ENCODE results near the gene PTGDR.

PTGDR gene, protein sequence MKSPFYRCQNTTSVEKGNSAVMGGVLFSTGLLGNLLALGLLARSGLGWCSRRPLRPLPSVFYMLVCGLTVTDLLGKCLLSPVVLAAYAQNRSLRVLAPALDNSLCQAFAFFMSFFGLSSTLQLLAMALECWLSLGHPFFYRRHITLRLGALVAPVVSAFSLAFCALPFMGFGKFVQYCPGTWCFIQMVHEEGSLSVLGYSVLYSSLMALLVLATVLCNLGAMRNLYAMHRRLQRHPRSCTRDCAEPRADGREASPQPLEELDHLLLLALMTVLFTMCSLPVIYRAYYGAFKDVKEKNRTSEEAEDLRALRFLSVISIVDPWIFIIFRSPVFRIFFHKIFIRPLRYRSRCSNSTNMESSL

GRCh38 chr14:52267501-52268278 is at the start of gene PTGDR:
PTGDR (plus strand) TSS chr14:52267698; CDS start chr14:52267815, 117 bp downstream.
- DNase-seq (ENCODE audit: low read depth, low spot score), result peak; percentile 63

DNA sequence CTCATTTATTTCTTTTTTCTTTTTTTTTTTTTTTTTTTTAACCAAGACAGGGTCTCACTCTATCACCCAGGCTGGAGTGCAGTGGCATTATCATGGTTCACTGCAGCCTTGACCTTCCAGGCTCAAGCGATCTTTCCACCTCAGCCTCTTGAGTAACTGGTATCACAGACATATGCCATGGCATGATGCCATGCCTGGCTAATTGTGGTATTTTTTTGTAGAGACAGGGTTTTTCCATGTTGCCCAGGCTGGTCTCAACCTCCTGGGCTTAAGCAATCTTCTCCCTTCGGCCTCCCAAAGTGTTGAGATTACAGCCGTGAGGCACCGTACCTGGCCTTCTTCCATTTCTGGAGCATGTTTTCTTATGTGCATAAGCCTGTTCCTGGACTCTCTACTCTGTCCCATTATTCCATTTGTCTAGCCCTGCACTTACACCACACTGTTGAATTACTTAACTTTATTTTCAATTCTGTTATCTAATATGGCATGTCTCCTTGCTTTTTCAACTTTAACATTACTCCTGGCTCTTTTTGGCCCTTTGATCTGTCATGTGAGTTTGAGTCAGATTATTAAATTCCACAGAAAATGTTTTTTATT is 47.9 kb upstream of the PTGDR start:
- no peak for DNase-seq (ENCODE audit: low read depth, low spot score)

DNA sequence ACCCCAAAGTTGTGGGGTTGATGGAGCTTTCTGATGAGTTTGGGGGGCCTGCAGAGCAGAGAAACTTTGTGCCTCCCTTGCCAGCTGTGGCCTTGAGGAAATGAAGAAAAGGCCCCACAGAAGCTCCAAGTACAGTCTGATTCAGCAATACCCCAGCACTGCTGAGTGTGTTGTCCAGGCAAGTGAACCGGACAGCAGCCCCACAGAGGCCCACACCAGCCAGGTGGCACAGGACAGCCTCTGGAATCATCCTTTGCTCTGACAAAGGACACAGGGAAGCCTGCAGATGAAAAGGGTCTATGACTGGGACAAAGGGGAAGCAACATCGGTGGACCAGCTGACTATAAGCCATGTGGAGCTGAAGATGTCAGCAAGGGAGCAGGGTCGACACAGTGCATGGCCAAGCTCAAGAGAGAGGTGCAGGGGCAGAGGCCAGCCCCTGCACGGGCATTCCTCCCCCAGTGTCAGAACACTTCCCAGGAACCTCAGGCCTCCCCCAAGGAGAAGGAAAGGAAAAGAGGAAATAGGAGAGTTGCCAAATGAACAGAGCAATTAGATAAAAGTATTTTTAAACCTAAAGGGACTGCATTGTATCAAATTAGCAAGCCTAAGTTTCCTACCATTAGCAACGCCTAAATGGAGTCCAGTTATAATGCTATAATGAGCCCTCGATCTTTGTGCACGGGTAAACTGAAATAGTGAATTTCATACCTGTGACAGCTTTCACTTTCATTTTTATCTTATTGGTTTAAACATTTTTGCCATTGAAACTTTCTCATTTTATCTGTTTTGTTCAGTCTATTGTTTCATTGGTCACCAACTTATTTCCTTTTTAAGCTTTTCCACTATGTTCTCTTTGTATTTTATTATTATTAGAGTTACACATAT is 46.3 kb upstream of the PTGDR start:
- DNase-seq (ENCODE audit: low read depth, low spot score), result no peak

DNA sequence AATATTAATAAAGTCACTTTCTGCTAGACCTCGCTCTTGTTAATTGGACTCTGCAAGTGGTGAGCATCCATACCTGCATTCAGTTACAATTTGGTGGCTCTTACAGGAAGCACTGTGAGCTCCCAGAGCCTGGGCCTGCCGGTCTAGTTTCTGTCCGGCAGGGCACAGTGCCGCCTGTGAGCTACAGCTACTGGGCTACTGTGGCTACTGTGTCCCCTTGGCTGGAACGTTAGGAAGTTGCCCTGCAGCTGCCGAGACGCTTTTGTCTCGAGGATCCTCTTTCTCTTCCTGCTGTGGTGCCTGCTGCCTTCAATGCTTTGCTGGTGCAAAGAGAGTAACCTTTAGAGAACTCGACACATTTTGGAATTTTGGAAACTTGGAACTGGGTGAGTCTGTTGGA is 44.6 kb upstream of the PTGDR start:
- DNase-seq (ENCODE audit: low read depth, low spot score), result peak; percentile 22

DNA sequence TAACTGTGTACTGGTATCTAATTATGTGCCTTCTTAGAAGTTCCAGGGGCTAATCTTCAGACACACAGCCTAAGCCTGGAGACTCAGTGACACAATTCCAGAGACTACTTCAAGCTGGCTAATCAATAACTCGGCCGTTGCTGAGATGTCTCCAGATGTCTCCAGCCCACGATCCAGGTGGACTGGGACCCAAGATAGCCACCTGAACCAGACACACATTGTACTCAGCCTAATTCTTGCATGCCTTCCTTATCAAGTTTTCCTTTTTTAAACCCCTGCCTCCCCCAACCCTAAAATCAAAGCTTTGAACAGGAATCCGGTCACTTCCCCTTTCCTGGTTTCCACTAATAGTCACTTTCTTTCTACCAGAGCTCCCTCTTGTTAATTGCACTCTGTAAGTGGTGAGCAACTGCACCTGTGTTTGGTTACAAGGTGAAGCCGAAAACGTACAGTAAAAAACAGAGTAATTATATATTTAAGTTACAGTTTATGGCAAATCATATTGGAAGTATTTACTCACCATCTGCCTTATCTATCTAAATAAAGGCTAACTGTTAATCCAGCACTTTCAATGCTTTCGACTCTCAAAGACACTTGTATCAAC is 39.8 kb upstream of the PTGDR start:
- DNase-seq (ENCODE audit: low read depth, low spot score), result no peak

DNA sequence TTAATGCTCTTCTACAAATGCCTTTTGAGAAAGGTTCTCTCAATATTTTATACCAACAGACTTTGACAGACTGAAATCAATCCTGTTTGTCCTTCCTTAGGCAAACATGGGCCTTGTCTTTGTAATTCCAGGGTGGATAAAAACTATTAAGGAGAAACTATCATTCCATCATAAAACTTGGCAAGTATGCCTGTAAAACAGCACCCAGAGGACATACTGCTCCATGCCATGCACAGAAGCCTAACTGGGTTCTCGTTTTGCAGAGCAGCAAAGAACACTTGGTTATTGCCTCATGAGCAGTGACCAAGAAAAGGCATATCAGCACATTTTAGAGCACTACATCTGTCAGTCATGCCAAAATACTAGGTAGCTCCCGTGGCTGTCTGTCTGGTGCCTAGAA is 33.8 kb upstream of the PTGDR start:
- DNase-seq (ENCODE audit: low read depth, low spot score), result no peak

GRCh38 chr14:52235434-52235833 is 32.1 kb upstream of the PTGDR start:
- DNase-seq (ENCODE audit: low read depth, low spot score), result no peak

DNA sequence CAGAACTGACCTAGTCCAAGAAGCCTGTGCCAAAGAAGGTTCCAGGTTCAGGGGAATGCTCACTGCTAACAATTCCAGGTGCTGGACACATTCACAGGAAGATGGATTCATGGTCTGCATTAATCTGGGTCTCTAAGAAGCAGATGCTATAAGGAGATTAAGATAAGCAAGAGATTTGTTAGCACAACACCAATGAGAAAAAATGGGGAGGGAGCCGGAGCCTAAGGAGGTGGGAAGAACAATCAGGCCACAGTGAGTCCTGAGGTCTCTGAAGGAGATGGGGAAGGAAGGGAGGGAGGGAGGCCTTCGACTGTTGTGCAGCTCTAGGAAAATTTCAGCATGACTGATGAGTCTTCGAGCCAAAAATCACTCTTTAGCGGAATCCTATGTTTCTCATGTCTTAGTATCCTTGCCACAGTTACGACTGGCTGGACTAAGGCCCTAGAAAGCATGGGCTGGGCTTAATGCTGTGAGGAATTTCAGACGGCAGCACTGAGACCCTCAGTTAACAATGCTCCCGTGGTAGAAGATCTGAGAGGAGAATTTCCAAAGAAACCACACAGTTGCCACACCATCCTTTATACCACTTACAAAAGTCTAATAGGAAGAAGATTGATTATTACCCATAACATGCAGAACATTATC is 31.5 kb upstream of the PTGDR start:
- DNase-seq (ENCODE audit: low read depth, low spot score), result no peak

DNA sequence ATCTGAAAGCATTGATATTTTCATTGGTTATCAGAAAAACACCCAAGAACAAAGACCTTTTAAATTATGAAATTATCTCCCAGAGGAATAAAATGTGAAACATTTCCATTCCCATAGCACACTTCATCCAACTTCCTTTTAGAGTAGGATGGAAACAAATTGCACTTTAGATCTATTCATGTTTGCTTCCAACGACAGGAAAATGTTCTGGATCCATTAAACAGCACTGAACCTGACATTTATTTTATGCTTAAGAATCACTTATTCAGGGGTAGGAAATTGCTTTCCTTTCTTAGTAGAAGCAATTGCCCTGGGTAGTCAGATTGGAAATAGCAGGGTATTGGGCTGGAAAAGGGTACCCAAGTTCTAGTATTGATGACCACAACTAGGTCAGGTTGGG is 28.8 kb upstream of the PTGDR start:
- no peak for DNase-seq (ENCODE audit: low read depth, low spot score)

DNA sequence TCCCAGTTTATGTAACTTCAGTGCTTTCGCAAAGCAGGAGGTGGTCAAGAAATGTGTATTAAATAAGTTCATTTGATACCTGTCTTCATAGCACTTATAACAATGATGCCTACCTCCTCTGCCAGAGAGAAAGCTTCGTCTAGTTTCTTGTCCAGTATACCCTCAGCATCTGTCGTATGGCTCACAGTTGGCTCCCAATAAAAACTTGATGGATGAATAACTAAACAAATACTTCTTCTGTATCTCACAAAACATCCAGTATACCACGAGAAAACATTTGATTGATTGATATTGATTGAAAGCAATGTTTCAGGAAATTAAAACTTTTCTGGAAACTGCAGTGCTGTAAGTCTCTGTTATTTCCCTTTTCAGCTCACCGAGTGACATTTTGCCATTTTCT is 26.9 kb upstream of the PTGDR start:
- no peak for DNase-seq (ENCODE audit: low read depth, low spot score)

DNA sequence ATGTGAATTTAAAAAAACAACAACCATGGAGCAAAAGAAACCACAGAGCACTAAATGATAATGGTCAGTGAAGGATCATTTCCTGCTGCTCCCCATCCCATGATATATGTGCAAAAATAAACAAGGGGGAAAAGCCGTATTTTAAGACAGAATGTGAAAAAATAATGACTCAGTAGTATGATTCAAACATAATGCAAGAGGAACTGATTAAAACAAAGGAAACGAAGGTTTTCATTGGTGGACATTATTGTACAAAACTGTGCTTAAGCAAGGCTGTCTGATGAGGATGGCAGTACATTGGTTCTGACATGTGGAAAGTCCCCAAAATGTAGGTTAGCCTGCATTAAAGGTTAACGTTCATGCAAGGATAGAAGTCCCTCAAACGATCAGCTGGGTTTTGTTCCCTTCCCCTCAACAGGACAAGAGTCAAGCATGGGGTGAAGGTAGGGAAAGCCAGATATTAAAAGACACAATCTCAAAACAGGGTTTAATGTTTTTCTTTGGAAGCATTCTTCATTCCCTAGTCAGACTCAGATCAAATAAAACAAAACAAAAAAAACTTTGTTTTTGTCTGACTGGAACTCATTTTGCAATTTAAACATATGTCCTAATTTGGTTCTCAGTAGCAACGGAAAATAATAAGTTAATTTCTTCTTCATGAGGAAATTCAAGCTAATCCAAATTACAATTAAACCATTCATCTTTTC is 26.3 kb upstream of the PTGDR start:
- DNase-seq (ENCODE audit: low read depth, low spot score), result no peak

- DNase-seq (ENCODE audit: low read depth, low spot score), result no peak
Measured at GRCh38 chr14:52244328-52244727, 23.2 kb upstream of the PTGDR start.

GRCh38 chr14:52244997-52245396 is 22.5 kb upstream of the PTGDR start:
- DNase-seq (ENCODE audit: low read depth, low spot score), result no peak

GRCh38 chr14:52248057-52248456 is 19.4 kb upstream of the PTGDR start:
- no peak for DNase-seq (ENCODE audit: low read depth, low spot score)

- DNase-seq (ENCODE audit: low read depth, low spot score), result no peak
Measured at GRCh38 chr14:52251724-52252123, 15.8 kb upstream of the PTGDR start.

- DNase-seq (ENCODE audit: low read depth, low spot score), result no peak
Measured at GRCh38 chr14:52253503-52253902, 14.0 kb upstream of the PTGDR start.

DNA sequence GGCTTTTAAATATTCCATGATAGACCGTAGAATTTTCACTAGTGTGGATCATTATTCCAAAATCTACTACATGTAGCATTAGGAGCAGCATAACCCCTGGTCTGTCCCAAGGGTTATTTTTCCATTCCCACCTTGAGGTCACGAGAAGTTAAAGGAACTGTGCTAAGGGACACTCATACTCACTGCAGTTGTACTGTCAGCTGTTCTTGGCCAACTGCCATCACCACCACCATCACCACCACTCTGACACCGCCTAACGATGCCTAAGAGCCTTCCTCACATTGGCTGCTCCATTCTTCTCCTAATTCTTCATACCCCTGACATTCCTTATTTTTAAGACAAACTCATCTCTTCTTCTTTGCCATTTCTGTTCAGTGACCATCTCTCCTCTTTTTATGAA is 13.4 kb upstream of the PTGDR start:
- DNase-seq (ENCODE audit: low read depth, low spot score), result no peak

DNA sequence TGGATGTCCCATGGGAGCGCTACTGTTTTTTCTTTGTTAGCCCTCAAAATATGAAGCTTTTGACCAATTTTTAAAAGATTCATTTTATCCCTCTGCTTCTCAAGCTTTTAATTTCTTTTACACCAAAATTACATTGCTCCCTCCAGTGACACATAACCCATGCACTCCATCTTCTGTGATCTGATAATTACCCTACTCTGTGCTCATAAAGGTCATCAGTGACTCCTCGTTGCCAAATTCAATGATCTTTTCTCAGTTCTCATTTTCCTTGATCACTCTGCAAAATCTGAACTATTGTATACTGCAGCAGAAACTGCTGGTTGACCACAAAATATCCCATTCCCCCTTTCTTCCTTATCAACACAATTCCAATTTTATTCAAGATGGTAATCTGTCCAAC is 8.7 kb upstream of the PTGDR start:
- DNase-seq (ENCODE audit: low read depth, low spot score), result no peak

GRCh38 chr14:52259434-52259833 is 8.1 kb upstream of the PTGDR start:
- no peak for DNase-seq (ENCODE audit: low read depth, low spot score)

DNA sequence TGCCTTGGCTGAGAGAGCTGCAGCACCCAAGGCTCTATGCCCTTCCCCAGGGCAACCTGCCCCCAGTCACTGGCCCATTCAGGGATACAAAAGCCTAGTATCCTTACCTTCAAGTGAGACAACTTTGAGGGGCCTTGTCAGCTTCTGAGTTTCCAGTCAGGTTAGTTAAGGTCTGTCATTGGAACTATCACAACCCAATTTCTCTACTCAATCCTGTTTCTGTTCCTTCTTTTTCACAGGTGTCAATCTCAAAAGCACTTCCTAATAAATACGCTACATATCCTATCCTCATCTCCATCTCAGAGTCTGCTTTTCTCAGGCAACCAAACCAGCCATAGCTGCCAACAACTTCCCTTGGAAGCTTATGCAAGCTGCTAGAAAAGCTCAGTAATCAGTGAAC is 4.9 kb upstream of the PTGDR start:
- no peak for DNase-seq (ENCODE audit: low read depth, low spot score)

All from ELF-1 (cell line).